HG03565 (cell line): Measurements from ENCODE around the gene IGSF21.

Experiments used
- ATAC-seq: cut with Tn5 transposase; IDR thresholded peaks from one replicate; pipeline ENCODE4 v1.9.1; 2021; ENCODE audit warnings: mild to moderate bottlenecking, moderate library complexity; ENCODE audit not compliant: unreplicated experiment

Gene IGSF21

GRCh38 chr1:18322368-18323032, 214.9 kb downstream of the IGSF21 start:
- no peak for ATAC-seq

GRCh38 chr1:18323259-18323658, 215.7 kb downstream of the IGSF21 start:
- ATAC-seq, result no peak

GRCh38 chr1:18324246-18324645, 216.6 kb downstream of the IGSF21 start:
- no peak for ATAC-seq

GRCh38 chr1:18325136-18325535, 217.5 kb downstream of the IGSF21 start:
- ATAC-seq, result no peak

GRCh38 chr1:18326211-18326897, 218.8 kb downstream of the IGSF21 start:
- ATAC-seq, result no peak

- ATAC-seq, result no peak
These were observed 220.1 kb downstream of the IGSF21 start for GRCh38 chr1:18327650-18328049.

- no peak for ATAC-seq
These were observed 221.2 kb downstream of the IGSF21 start for GRCh38 chr1:18328803-18329202.

- ATAC-seq, result no peak
These were observed 222.1 kb downstream of the IGSF21 start for GRCh38 chr1:18329469-18330253.

GRCh38 chr1:18332576-18332975, 225.0 kb downstream of the IGSF21 start:
- no peak for ATAC-seq

GRCh38 chr1:18333220-18333619, 225.6 kb downstream of the IGSF21 start:
- ATAC-seq, result no peak

GRCh38 chr1:18336801-18337200, 229.2 kb downstream of the IGSF21 start:
- ATAC-seq, result no peak

- ATAC-seq, result no peak
These were observed 230.2 kb downstream of the IGSF21 start for GRCh38 chr1:18337757-18338156.

- no peak for ATAC-seq
These were observed 231.6 kb downstream of the IGSF21 start for GRCh38 chr1:18339161-18339560.

- no peak for ATAC-seq
These were observed 232.7 kb downstream of the IGSF21 start for GRCh38 chr1:18340158-18340764.

- no peak for ATAC-seq
These were observed 233.2 kb downstream of the IGSF21 start for GRCh38 chr1:18340787-18341186.

- no peak for ATAC-seq
These were observed 233.9 kb downstream of the IGSF21 start for GRCh38 chr1:18341291-18342069.

GRCh38 chr1:18342744-18343143, 235.1 kb downstream of the IGSF21 start:
- no peak for ATAC-seq

GRCh38 chr1:18343581-18343980, 236.0 kb downstream of the IGSF21 start:
- no peak for ATAC-seq

- no peak for ATAC-seq
These were observed 237.2 kb downstream of the IGSF21 start for GRCh38 chr1:18344755-18345154.

GRCh38 chr1:18347559-18347958, 240.0 kb downstream of the IGSF21 start:
- ATAC-seq, result no peak

GRCh38 chr1:18348354-18348753, 240.8 kb downstream of the IGSF21 start:
- ATAC-seq, result no peak
